GM13977 (cell line): ENCODE measurements around the gene STK32B.

Source experiments
- DNase-seq: peaks from one replicate; pipeline ENCODE4 v3.0.0; 2012; ENCODE audit warnings: low spot score
- in situ Hi-C: fragments of 300-500 bp; cut with MboI; formaldehyde crosslinking; loops from one replicate; pipeline ENCODE4 v1.12.0; 2022; ENCODE audit warnings: low sequenced_read_pairs, low pct_unique_long_range_greater_than_20kb, mixed read lengths, inconsistent platforms; ENCODE audit not compliant: unreplicated experiment
- TF ChIP-seq, protein P1 (sequence below): IDR thresholded peaks from 2 replicates; pipeline ENCODE4 v1.5.1; 2012; ENCODE audit warnings: mild to moderate bottlenecking, control low read depth; ENCODE audit not compliant: insufficient read depth; ENCODE audit errors: extremely low read depth, missing control alignments

The STK32B gene

DNA sequence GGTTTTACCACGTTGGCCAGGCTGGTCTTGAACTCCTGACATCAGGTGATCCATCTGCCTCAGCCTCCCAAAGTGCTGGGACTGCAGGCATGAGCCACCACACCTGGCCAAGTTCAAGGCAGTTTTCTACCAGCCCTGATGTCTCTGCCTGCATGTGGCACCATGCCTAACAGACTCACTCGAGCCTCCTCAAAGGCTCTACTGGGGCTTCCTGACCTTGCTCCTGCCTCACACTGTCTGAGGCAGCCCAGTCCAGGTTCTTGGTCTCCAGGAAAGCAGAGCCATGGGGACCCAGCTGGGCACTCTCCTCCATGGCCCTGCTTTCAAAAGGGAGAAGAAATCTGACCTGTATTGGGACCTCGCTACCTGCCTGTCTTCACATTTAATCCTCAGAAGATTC is 370.1 kb downstream of the STK32B start:
- TF ChIP-seq, protein P1, sequence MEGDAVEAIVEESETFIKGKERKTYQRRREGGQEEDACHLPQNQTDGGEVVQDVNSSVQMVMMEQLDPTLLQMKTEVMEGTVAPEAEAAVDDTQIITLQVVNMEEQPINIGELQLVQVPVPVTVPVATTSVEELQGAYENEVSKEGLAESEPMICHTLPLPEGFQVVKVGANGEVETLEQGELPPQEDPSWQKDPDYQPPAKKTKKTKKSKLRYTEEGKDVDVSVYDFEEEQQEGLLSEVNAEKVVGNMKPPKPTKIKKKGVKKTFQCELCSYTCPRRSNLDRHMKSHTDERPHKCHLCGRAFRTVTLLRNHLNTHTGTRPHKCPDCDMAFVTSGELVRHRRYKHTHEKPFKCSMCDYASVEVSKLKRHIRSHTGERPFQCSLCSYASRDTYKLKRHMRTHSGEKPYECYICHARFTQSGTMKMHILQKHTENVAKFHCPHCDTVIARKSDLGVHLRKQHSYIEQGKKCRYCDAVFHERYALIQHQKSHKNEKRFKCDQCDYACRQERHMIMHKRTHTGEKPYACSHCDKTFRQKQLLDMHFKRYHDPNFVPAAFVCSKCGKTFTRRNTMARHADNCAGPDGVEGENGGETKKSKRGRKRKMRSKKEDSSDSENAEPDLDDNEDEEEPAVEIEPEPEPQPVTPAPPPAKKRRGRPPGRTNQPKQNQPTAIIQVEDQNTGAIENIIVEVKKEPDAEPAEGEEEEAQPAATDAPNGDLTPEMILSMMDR, result no peak
- in situ Hi-C loops, result no loop called here
- DNase-seq, result no peak

- in situ Hi-C loops, result no loop called here
- TF ChIP-seq, protein P1, result no peak
- DNase-seq, result no peak
Observed at GRCh38 chr4:5422195-5422594, 370.9 kb downstream of the STK32B start.

GRCh38 chr4:5423670-5424069 is 372.4 kb downstream of the STK32B start:
- in situ Hi-C loops, result no loop called here
- no peak for DNase-seq
- TF ChIP-seq, protein P1, result no peak

DNA sequence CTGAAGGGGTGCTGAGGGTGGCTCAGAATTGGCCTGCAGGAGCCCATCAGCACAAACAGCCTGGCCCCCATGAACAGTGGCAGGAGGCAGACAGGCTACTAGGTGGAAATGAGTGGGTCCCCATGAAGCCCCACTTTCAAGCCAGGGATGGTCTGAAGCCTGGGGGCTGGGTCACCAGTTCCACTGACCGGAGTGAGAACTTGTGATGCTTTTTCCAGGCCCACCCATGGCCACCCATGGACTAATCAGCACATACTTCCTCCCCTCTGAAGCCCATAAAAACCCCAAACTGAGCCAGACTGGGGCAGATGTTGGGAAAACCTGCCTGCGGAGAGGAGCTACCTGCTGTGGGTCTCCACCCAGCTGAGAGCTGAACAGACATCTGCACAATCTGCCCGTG is 372.9 kb downstream of the STK32B start:
- TF ChIP-seq, protein P1, result no peak
- DNase-seq, result no peak
- in situ Hi-C loops, result no loop called here

DNA sequence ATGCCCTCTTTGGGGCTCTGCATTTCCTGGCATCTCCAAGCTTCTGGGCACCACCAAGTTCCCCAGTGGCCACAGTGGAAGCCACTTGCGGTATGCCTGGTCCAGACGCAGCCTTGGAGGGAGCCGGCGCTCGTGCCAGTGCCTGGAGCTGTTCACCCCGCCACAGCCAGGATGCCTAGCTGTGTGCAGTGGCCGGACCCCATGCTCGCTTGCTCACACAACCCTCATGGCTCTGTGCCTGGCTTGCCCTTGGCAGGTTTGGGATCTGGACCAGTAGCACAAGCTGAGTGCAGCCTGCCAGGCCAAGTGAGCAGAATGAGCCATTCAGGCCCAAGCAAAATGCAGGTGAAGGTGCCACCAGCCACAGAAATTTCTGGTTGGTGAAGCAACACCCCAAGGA is 373.6 kb downstream of the STK32B start:
- no peak for DNase-seq
- in situ Hi-C loops, result no loop called here
- TF ChIP-seq, protein P1, result no peak

DNA sequence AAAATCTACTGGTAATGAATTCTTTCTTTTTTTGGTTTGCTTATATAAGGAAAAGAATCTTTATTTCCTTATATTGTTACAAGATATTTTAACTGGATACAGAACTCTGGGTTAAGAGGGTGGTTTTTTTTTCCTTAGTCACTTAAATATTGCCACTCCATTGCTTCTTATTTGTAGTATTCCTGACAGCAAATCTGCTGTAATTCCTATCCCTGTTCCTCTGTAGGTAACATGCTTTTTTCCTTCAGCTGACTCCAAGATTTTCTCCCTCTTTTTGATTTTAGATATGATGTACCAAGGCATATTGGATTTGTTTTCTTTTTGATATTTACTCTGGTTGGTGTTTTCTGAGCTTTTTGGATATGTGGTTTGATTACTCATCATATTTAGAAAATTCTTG is 378.5 kb downstream of the STK32B start:
- no peak for DNase-seq
- TF ChIP-seq, protein P1, result no peak
- in situ Hi-C loops, result no loop called here

- DNase-seq, result no peak
- TF ChIP-seq, protein P1, result no peak
- in situ Hi-C loops, result no loop called here
Observed at GRCh38 chr4:5433196-5433595, 381.9 kb downstream of the STK32B start.
